Measurements from ENCODE around the gene MORF4L2. TPM values are rescaled to one million over a fixed set of nuclear protein-coding genes. Genes with fewer than 3 reads are reported as not detected.
"Not testable (repeated sequence)": the region's sequence is repeated elsewhere in the genome, so short reads cannot be mapped to it uniquely, and the experiment has no call there.

Gene MORF4L2
- total and polyA plus RNA-seq, 2 experiments from 2014 or later: 311 to 315 TPM

GRCh38 chrX:103640401-103641155 is 45.9 kb downstream of the MORF4L2 start:
- no peak for ATAC-seq
- no peak for DNase-seq (ENCODE audit: low spot score)
- Histone ChIP-seq H3K79me2 (replicated peaks; ENCODE audit: insufficient read depth) (no peaks in the 10 kb centered on the region), H2AFZ (no peak overlapping the region), H3K36me3 (ENCODE audit: insufficient read depth) (no peaks in the 10 kb centered on the region), H3K27me3 (ENCODE audit: insufficient read depth) (no peaks in the 10 kb centered on the region), H3K27ac (ENCODE audit: low read depth) (no peak overlapping the region), H3K4me1 (ENCODE audit: insufficient read depth) (no peaks in the 10 kb centered on the region; the same call in 1 of the 2 replicates), H3F3A (replicated peaks; ENCODE audit: low read depth) (no peaks in the 10 kb centered on the region), H3K4me3 (no peak overlapping the region), H3K4me2 (no peak overlapping the region), H3K9me2 (ENCODE audit: insufficient read depth) (no peaks in the 10 kb centered on the region), H4K20me1 (replicated peaks; ENCODE audit: insufficient read depth) (no peaks in the 10 kb centered on the region)
- H3K4me1 Mint-ChIP-seq: no peaks in the 10 kb centered on the region; the same call in 2 of the 3 replicates
- H3K4me3 Mint-ChIP-seq: no peak overlapping the region
- TF ChIP-seq STAT1 (IDR thresholded peaks at IDR 0.05; ENCODE audit: unreplicated experiment): no peak
- no peak for TF ChIP-seq EZH2phosphoT487 (IDR thresholded peaks at IDR 0.05; ENCODE audit: unreplicated experiment)
- no peak for TF ChIP-seq CTCF (conservative IDR thresholded peaks at IDR 0.05; ENCODE audit: low read depth in 2 of 2)
- no peak for TF ChIP-seq REST (IDR thresholded peaks at IDR 0.05; ENCODE audit: unreplicated experiment)
- H3K36me3 Mint-ChIP-seq (ENCODE audit: low read depth): no peaks in the 10 kb centered on the region
- H3K27ac Mint-ChIP-seq: no peak overlapping the region
- H3K9me3 Mint-ChIP-seq: no peaks in the 10 kb centered on the region
- H3K27me3 Mint-ChIP-seq (ENCODE audit: insufficient read depth, low read depth, poor library complexity): no peaks in the 10 kb centered on the region

- not testable (repeated sequence) for H2AFZ ChIP-seq; H3K4me1 Mint-ChIP-seq; H4K20me1 ChIP-seq (replicated peaks; ENCODE audit: insufficient read depth); H3K4me1 ChIP-seq (ENCODE audit: insufficient read depth); H3F3A ChIP-seq (replicated peaks; ENCODE audit: low read depth); H3K4me3 Mint-ChIP-seq; H3K27me3 ChIP-seq (ENCODE audit: insufficient read depth); H3K4me2 ChIP-seq; H3K79me2 ChIP-seq (replicated peaks; ENCODE audit: insufficient read depth); H3K27ac Mint-ChIP-seq; H3K36me3 Mint-ChIP-seq (ENCODE audit: low read depth); H3K36me3 ChIP-seq (ENCODE audit: insufficient read depth); H3K27me3 Mint-ChIP-seq (ENCODE audit: insufficient read depth, low read depth, poor library complexity); H3K27ac ChIP-seq (ENCODE audit: low read depth); H3K9me2 ChIP-seq (ENCODE audit: insufficient read depth); H3K9me3 Mint-ChIP-seq
- DNase-seq (ENCODE audit: low spot score): peak; percentile 71
- H3K4me3 ChIP-seq: 0 out of 2 replicates have a peak overlapping the region, but pooled peaks have one; percentile 6
- ATAC-seq: peak; percentile 91
These were observed 47.8 kb downstream of the MORF4L2 start for GRCh38 chrX:103638479-103639346.

Data from GM23338 (cell line).